ENCODE data around the gene C12orf43. TPM values are rescaled to one million over a fixed set of nuclear protein-coding genes. Genes with fewer than 3 reads are reported as not detected.

Gene C12orf43
- total RNA-seq, 1 donor from 2014 or later, result 20.2 TPM

- Mint-ChIP-seq H3K27me3 (ENCODE audit: unreplicated experiment) (no peaks in the 10 kb centered on the region), H3K27ac (ENCODE audit: unreplicated experiment) (no peak overlapping the region), H3K4me1 (ENCODE audit: low read depth, unreplicated experiment) (no peaks in the 10 kb centered on the region), H3K36me3 (ENCODE audit: unreplicated experiment) (no peaks in the 10 kb centered on the region), H3K4me3 (ENCODE audit: unreplicated experiment) (no peak overlapping the region), H3K9me3 (ENCODE audit: unreplicated experiment) (no peaks in the 10 kb centered on the region)
- TF ChIP-seq, protein P1, sequence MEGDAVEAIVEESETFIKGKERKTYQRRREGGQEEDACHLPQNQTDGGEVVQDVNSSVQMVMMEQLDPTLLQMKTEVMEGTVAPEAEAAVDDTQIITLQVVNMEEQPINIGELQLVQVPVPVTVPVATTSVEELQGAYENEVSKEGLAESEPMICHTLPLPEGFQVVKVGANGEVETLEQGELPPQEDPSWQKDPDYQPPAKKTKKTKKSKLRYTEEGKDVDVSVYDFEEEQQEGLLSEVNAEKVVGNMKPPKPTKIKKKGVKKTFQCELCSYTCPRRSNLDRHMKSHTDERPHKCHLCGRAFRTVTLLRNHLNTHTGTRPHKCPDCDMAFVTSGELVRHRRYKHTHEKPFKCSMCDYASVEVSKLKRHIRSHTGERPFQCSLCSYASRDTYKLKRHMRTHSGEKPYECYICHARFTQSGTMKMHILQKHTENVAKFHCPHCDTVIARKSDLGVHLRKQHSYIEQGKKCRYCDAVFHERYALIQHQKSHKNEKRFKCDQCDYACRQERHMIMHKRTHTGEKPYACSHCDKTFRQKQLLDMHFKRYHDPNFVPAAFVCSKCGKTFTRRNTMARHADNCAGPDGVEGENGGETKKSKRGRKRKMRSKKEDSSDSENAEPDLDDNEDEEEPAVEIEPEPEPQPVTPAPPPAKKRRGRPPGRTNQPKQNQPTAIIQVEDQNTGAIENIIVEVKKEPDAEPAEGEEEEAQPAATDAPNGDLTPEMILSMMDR (IDR thresholded peaks at IDR 0.05; ENCODE audit: partially characterized antibody, unreplicated experiment), result no peak
- no peak for DNase-seq
Observed at GRCh38 chr12:121030576-121031212, 14.4 kb upstream of the C12orf43 start.

DNA sequence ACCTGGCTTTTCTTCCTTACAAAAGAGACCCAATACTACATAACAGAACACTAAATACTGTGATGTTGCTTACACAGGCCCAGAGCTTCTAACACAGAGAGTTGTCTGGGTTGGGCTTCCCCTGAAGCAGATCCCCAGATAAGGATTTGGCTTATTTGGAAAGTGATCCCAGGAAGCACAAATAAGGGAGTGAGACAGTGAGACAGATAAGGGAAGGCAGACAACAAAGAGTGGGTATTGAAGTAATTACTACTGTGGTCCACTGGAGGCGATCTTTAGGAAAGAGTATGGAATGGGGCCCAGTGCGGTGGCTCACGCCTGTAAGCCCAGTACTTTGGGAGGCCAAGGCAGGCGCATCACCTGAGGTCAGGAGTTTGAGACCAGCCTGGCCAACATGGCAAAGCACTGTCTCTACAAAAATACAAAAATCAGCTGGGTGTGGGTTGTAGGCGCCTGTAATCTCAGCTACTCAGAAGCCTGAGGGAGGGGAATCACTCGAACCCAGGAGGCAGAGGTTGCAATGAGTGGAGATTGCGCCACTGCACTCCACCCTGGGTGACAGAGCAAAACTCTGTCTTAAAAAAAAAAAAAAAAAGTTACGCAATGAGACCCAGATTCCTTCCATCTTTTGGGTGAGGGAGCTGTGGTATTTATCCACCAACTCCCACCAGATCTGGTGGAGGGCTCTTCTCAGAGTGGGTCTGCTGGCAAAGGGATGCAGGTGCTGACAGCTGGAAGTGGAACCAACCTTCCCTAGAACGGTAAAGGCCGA is 10.2 kb upstream of the C12orf43 start:
- Mint-ChIP-seq H3K27ac (ENCODE audit: unreplicated experiment) (no peak overlapping the region), H3K9me3 (ENCODE audit: unreplicated experiment) (no peaks in the 10 kb centered on the region), H3K36me3 (ENCODE audit: unreplicated experiment) (no peaks in the 10 kb centered on the region), H3K27me3 (ENCODE audit: unreplicated experiment) (no peaks in the 10 kb centered on the region), H3K4me1 (ENCODE audit: low read depth, unreplicated experiment) (peaks cover 5% of the 10 kb centered on the region), H3K4me3 (ENCODE audit: unreplicated experiment) (no peak overlapping the region)
- TF ChIP-seq, protein P1 (IDR thresholded peaks at IDR 0.05; ENCODE audit: partially characterized antibody, unreplicated experiment), result no peak
- DNase-seq, result no peak

DNA sequence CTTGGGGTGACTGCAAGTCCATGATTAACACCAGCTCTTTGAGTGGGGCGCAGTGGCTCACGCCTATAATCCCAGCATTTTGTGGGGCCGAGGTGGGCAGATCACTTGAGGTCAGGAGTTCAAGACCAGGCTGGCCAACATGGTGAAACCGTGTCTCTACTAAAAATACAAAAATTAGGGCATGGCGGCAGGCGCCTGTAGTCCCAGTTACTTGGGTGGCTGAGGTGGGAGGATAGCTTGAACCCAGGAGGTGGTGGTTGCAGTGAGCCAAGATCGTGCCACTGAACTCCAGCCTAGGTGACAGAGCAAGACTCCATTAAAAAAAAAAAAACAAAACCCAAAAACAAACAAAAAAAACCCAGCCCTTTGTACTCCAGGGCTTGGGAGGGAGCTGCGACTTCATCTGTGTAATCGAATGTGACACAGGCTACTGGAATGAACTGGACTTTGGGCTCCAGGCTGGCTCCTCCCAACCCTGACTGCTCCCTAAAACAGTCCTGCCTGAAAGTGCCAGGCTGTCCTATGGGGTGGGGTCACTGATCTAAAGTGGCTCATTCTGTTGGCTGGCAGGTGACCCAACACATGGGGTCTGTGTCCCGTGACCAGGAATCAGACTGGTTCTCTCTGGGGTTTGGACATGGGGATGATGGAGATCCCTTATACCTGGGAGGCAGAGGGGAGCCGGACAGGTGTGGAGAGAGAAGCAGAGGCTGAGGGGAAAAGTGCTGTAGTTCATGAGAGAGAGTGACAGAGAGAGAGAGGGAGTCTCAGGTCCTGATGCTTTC is 9.3 kb upstream of the C12orf43 start:
- Mint-ChIP-seq H3K4me3 (ENCODE audit: unreplicated experiment) (no peak overlapping the region), H3K9me3 (ENCODE audit: unreplicated experiment) (no peaks in the 10 kb centered on the region), H3K27me3 (ENCODE audit: unreplicated experiment) (no peaks in the 10 kb centered on the region), H3K36me3 (ENCODE audit: unreplicated experiment) (no peaks in the 10 kb centered on the region), H3K27ac (ENCODE audit: unreplicated experiment) (no peak overlapping the region), H3K4me1 (ENCODE audit: low read depth, unreplicated experiment) (peaks cover 5% of the 10 kb centered on the region)
- DNase-seq, result no peak
- TF ChIP-seq, protein P1 (IDR thresholded peaks at IDR 0.05; ENCODE audit: partially characterized antibody, unreplicated experiment), result no peak

DNA sequence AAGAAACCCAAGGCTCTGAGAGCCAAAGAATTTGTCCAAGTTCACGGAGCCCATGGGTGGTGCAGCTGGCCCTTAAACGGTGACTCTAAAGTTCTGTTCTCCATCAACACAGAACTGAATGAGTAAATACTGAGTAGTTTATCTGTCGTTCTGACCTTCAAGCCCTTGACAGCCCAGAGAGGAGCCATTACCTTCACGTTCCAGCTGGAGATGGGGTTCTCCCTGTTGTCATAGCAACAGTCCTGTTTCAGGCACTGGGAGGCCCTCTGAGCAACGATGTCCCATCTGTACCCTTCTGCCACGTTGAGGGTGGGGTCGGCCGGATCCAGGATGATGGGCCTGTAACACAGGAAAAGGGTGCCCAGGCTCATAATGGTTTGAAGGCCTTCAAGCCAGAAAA is 7.5 kb upstream of the C12orf43 start:
- DNase-seq, result no peak
- no peak overlapping the region for H3K27ac Mint-ChIP-seq (ENCODE audit: unreplicated experiment)
- TF ChIP-seq, protein P1 (IDR thresholded peaks at IDR 0.05; ENCODE audit: partially characterized antibody, unreplicated experiment), result no peak
- H3K4me3 Mint-ChIP-seq (ENCODE audit: unreplicated experiment), result no peak overlapping the region
- no peaks in the 10 kb centered on the region for H3K9me3 Mint-ChIP-seq (ENCODE audit: unreplicated experiment)
- no peaks in the 10 kb centered on the region for H3K36me3 Mint-ChIP-seq (ENCODE audit: unreplicated experiment)
- peaks cover 5% of the 10 kb centered on the region for H3K4me1 Mint-ChIP-seq (ENCODE audit: low read depth, unreplicated experiment)
- H3K27me3 Mint-ChIP-seq (ENCODE audit: unreplicated experiment), result peaks cover 3% of the 10 kb centered on the region
